Ramos (cell line): ENCODE measurements around the gene MAGI2.
"Not testable (repeated sequence)": the region's sequence is repeated elsewhere in the genome, so short reads cannot be mapped to it uniquely, and the experiment has no call there.

Experiments used
- in situ Hi-C: fragments of 300-500 bp; cut with MboI; formaldehyde crosslinking; loops from one replicate; pipeline ENCODE4 v1.14.3; 2022; ENCODE audit warnings: low sequenced_read_pairs; ENCODE audit not compliant: unreplicated experiment

The MAGI2 gene

GRCh38 chr7:78299088-78299487 lies 1154.4 kb downstream of the MAGI2 start:
- in situ Hi-C loops, result no loop called here

DNA sequence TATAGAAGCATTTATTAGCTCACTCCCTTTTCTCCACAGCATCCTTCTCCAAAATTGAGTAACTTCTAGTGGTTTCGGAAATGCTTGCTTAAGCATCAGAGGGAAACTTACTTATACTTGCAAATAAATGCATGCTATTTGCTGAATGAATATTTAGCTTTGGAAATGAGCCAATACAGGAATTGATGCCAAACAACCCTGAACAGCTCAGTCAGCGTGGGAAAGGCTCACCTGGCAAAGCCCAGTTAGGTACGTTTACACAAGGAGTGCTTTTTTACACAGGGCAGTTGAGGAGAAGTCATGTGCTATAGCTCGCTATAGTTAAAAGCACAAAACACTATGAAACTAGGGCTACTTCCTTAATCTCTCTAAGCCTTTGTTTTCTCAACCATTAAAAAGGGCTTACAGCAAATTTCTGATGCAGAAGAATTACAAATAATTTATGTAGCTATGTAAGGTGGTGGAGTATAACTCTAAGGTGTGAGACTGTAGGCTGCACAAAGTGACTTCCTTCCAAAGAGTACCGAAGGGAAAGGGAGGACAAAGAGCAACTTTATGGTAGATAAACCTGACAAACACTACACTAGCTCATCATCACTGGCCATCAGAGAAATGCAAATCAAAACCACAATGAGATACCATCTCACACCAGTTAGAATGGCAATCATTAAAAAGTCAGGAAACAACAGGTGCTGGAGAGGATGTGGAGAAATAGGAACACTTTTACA lies 1156.7 kb downstream of the MAGI2 start:
- in situ Hi-C loops, result no loop called here

- in situ Hi-C loops, result no loop called here
These were observed 1157.3 kb downstream of the MAGI2 start for GRCh38 chr7:78296046-78296597.

DNA sequence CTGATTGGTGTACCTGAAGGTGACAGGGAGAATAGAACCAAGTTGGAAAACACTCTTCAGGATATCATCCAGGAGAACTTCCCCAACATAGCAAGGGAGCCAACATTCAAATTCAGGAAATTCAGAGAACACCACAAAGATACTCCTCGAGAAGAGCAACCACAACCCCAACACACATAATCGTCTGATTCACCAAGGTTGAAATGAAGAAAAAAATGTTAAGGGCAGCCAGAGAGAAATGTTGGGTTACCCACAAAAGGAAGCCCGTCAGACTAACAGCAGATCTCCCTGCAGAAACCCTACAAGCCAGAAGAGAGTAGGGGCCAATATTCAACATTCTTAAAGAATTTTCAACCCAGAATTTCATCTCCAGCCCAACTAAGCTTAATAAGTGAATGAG lies 1164.0 kb downstream of the MAGI2 start:
- in situ Hi-C loops, result not testable (repeated sequence)

DNA sequence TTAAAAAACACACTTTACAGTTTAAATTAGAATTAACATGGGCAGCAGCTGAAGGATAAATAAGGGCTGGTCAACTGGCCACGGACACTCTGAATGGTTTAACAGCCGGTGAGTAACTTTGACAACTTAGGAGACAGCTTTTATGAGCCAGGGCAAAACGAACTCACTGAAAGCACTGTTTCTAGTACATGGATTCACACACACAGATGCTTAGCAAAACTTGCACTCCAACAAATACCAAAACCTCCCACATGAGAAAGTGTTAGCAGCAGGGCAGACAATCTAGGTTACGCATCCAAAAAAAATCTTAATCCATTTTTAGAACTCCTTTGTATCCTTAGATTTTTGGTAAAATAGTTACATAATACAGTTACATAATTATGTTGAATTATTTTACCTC lies 1168.5 kb downstream of the MAGI2 start:
- in situ Hi-C loops, result no loop called here

GRCh38 chr7:78280276-78280675 lies 1173.2 kb downstream of the MAGI2 start:
- in situ Hi-C loops, result no loop called here

GRCh38 chr7:78279457-78279856 lies 1174.0 kb downstream of the MAGI2 start:
- in situ Hi-C loops, result no loop called here

- in situ Hi-C loops, result no loop called here
These were observed 1174.4 kb downstream of the MAGI2 start for GRCh38 chr7:78279032-78279431.

DNA sequence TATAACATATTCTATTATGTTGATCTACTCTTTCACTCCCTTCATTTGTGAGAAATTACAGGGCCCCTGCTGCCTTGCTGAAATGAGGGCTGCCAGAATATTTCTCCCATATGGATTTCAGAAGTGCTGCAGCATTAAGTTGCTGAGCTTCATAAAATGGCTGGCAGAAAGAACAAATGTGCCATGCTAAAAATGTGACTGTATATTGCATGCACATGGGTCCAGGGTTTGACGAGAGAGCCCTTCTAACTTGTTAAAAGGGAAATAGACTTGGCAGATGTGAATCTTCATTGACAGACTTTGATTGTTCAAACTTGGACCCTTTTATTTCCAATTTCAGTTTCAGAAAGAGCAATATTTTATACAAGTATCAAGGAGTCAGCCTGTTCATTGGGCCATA lies 1186.3 kb downstream of the MAGI2 start:
- in situ Hi-C loops, result no loop called here

DNA sequence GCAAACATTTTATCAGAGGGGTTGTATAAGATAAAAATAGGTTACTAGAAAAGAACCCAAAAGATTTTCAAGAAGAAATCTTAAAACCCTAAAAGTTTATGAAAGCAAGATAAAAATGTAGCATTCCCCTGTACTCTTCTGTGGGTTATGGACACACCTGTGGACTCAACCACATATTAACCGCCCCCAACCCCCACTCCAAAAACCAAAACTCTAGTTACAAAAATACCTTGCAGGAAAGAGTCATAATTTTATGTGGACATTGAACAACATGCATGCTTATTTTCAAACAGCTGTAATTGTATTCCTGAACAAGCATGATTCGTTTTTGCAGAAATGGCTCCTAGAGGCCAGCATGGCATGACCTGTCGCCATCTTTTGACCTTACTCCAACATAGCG lies 1188.0 kb downstream of the MAGI2 start:
- in situ Hi-C loops, result no loop called here

- in situ Hi-C loops, result no loop called here
These were observed 1188.4 kb downstream of the MAGI2 start for GRCh38 chr7:78265071-78265470.

- in situ Hi-C loops, result no loop called here
These were observed 1189.4 kb downstream of the MAGI2 start for GRCh38 chr7:78264105-78264504.

- in situ Hi-C loops, result no loop called here
These were observed 1191.7 kb downstream of the MAGI2 start for GRCh38 chr7:78261739-78262138.

DNA sequence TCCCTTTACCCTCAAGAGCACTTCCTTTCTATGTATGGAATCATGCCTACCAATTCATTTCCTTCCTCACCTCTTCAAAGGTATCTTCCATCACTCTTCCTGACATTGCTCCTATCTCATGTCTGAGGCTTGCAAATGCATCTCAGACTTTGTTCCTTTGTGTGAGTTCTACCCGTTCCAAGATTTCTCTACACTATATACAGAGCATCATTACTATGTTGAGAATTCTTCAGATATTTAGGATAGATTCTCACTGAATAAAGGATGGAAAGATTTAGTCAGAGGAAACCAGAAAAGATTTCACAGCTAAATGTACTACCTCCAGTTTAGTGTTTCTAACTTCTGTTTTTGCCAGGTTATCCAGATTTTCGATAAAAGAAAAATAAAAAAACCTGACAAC lies 1192.2 kb downstream of the MAGI2 start:
- in situ Hi-C loops, result no loop called here

- in situ Hi-C loops, result no loop called here
These were observed 1192.6 kb downstream of the MAGI2 start for GRCh38 chr7:78260826-78261225.

GRCh38 chr7:78254726-78255055 lies 1198.8 kb downstream of the MAGI2 start:
- in situ Hi-C loops, result no loop called here

DNA sequence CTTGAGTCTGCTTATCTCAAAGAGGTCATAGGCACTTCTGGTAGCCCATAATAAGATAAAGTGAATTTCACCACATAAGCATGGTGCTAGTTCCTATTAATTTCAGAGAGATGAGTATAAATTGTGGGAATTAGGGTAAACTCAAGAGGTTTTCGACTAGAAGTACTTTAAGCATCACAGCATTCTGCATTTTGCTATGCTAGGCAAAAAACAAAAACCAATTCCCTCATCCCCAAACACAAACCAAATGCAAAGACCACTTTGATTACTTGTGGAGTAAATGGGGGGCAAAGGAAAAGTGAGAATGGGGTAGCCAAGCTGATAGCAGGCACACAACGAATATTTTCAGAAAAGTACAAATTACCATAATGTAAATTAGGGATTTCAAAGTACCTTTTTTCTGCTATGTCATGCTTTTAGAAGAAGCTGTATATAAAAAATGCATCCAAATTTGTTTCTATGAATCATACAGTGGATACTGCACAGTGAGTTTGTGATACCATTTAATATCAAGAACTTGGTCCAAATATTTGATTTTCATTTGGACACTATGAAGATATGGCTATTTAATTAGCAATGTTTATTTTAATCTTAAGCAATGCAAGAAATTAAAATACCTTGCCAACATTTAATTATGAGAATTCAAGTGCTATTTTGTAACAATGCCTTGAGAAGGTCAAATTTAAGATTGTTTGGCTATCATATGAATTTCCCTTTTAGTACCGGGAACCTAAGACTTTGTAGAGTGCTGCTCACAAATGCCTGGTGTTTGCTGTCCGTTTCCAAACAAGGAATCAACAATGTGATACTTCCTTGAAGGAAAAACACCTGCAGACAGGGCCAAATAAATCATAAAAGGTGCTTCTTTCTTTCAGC lies 1199.4 kb downstream of the MAGI2 start:
- in situ Hi-C loops, result no loop called here

GRCh38 chr7:78248867-78249266 lies 1204.6 kb downstream of the MAGI2 start:
- in situ Hi-C loops, result no loop called here

DNA sequence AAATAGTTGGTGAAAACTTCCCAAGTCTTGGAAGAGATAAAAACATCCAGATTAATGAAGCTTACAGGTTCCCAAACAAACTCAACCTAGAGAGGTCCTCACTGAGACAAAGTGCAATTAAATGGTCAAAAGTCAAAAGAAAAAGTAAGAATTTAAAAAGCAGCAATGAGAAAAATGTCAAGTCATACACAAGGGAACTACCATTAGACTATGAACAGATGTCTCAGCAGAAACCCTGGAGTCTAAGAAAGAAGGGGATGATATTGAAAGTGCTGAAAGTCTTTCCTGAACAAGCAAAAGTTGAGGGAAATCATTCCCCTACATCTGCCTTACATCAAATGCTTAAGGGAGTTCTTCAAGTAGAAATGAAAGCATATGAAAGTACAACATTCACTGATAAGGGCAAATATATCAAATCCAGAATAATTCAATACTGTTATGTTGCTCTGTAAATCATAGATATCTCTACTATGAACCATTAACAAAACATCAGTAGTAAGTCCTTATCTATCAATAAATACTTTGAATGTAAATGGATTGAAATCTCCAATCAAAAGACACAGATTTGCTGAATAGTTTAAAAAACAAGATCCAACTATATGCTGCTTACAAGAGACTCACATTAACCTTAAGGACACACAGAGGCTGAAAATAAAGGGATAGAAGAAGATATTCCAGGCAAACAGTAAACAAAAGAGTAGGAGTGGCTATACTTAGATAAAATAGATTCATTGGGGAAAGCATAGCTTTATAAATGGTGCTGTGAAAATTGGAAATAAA lies 1205.4 kb downstream of the MAGI2 start:
- in situ Hi-C loops, result no loop called here

- in situ Hi-C loops, result not testable (repeated sequence)
These were observed 1213.3 kb downstream of the MAGI2 start for GRCh38 chr7:78240179-78240578.

DNA sequence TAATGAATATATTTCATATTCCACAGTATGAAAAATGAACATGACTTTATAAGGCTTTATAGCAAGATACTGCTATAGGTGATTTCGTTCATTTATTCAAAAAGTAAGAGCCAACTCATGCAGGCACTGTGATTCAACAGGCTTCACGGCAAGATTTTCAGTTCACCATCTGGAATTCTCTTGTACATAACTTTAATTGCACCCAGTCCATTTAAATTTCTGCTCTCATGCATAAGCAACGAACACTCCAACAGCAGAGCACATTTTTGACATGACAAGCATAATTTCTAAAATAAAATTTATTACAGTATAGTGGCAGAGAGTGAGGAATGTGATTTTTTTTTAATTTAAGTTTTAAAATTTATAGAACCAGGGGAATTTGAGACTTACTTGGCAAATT lies 1218.8 kb downstream of the MAGI2 start:
- in situ Hi-C loops, result no loop called here
